ENCODE data around the gene PLA2R1.
A peak's percentile ranks its signal among the peaks of the same experiment; 100 is the strongest.

The PLA2R1 gene

DNA sequence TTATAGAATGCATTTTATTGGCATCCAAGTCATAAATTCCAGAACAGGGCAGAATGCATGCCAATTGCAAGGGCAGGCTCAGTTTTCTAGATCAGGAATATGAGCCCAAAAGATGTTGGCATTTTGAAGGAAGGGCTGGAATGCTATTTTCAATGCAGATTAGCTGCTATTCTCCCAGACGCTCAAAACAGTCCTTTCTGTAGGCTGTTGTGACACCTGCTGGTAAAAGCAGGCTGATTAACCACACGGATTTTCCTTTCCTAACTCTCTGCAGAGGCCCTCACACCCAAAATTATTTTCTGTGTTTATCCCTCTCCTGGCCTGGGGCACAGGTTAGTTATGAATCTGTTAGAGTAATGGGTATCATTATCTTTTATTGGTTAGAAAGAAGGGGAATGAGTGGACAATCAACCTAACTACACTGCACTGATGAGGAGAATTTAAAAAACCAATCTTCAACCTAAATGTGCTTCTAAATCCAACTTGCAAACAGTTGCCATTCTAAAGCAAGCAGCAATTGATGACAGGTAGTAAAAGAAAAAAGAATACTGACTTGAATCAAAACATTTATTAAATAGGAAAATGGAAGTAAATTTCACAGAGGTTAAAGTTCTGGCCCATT lies 94.0 kb downstream of the PLA2R1 start:
- Histone ChIP-seq H3K9me3 (ENCODE audit: control insufficient read depth, insufficient read depth, low read depth, low read length) (no peaks in the 10 kb centered on the region), H3K36me3 (ENCODE audit: control insufficient read depth in 2 of 2, insufficient read depth in 1 of 2, low read length in 2 of 2) (no peaks in the 10 kb centered on the region), H3K4me3 (ENCODE audit: low read depth, low read length) (no peak overlapping the region), H3K4me1 (ENCODE audit: control insufficient read depth, insufficient read depth, low read length) (no peaks in the 10 kb centered on the region), H3K27ac (ENCODE audit: extremely low read depth, low read depth, low read length) (no peak overlapping the region)
- ChIA-PET POLR2A (no interaction called here), CTCF (interaction anchor here (0.6 to 1.2 kb wide), 7 partner anchors 8 to 719 kb away, joined by 3 to 9 read pairs (median 4); no protein-coding TSS in a partner anchor)
- TF ChIP-seq ZFP3 (tag by site-specific recombination; IDR thresholded peaks at IDR 0.05; ENCODE audit: low read depth) (no peak), ZNF660 (tag by site-specific recombination; IDR thresholded peaks at IDR 0.05) (peak; percentile 40; the same call in 1 of the 2 replicates), ZNF132 (tag by site-specific recombination; IDR thresholded peaks at IDR 0.05; ENCODE audit: borderline replicate concordance) (no peak), ZBTB1 (tag by site-specific recombination; IDR thresholded peaks at IDR 0.05) (no peak), ZNF239 (tag by site-specific recombination; IDR thresholded peaks at IDR 0.05) (no peak), ZNF2 (tag by site-specific recombination; IDR thresholded peaks at IDR 0.05) (no peak), ZNF654 (tag by site-specific recombination; IDR thresholded peaks at IDR 0.05; ENCODE audit: low read depth) (peak; percentile 84), ZNF223 (tag by site-specific recombination; IDR thresholded peaks at IDR 0.05) (no peak), ZNF341 (tag by site-specific recombination; IDR thresholded peaks at IDR 0.05; ENCODE audit: low read depth) (peak; percentile 21; the same call in 1 of the 2 replicates), ZNF366 (tag by site-specific recombination; conservative IDR thresholded peaks at IDR 0.05) (no peak), ZNF140 (tag by site-specific recombination; IDR thresholded peaks at IDR 0.05) (no peak), ZNF629 (tag by site-specific recombination; IDR thresholded peaks at IDR 0.05) (no peak), HOXD13 (CRISPR knock-in tag; IDR thresholded peaks at IDR 0.05; ENCODE audit: borderline replicate concordance) (no peak), ZNF354C (tag by site-specific recombination; IDR thresholded peaks at IDR 0.05; ENCODE audit: borderline replicate concordance, low read depth) (no peak), MZF1 (tag by site-specific recombination; IDR thresholded peaks at IDR 0.05; ENCODE audit: borderline replicate concordance) (no peak), KLF7 (tag by site-specific recombination; IDR thresholded peaks at IDR 0.05; ENCODE audit: borderline replicate concordance) (no peak), BCL11A (tag by site-specific recombination; IDR thresholded peaks at IDR 0.05; ENCODE audit: low read depth) (no peak), ZNF571 (tag by site-specific recombination; IDR thresholded peaks at IDR 0.05) (no peak)
- TF ChIP-seq, protein P1, sequence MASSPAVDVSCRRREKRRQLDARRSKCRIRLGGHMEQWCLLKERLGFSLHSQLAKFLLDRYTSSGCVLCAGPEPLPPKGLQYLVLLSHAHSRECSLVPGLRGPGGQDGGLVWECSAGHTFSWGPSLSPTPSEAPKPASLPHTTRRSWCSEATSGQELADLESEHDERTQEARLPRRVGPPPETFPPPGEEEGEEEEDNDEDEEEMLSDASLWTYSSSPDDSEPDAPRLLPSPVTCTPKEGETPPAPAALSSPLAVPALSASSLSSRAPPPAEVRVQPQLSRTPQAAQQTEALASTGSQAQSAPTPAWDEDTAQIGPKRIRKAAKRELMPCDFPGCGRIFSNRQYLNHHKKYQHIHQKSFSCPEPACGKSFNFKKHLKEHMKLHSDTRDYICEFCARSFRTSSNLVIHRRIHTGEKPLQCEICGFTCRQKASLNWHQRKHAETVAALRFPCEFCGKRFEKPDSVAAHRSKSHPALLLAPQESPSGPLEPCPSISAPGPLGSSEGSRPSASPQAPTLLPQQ (tag by site-specific recombination; IDR thresholded peaks at IDR 0.05), result no peak
- TF ChIP-seq, protein P2, sequence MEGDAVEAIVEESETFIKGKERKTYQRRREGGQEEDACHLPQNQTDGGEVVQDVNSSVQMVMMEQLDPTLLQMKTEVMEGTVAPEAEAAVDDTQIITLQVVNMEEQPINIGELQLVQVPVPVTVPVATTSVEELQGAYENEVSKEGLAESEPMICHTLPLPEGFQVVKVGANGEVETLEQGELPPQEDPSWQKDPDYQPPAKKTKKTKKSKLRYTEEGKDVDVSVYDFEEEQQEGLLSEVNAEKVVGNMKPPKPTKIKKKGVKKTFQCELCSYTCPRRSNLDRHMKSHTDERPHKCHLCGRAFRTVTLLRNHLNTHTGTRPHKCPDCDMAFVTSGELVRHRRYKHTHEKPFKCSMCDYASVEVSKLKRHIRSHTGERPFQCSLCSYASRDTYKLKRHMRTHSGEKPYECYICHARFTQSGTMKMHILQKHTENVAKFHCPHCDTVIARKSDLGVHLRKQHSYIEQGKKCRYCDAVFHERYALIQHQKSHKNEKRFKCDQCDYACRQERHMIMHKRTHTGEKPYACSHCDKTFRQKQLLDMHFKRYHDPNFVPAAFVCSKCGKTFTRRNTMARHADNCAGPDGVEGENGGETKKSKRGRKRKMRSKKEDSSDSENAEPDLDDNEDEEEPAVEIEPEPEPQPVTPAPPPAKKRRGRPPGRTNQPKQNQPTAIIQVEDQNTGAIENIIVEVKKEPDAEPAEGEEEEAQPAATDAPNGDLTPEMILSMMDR (tag by site-specific recombination; IDR thresholded peaks at IDR 0.05), result peak; percentile 66
- TF ChIP-seq, protein P3, sequence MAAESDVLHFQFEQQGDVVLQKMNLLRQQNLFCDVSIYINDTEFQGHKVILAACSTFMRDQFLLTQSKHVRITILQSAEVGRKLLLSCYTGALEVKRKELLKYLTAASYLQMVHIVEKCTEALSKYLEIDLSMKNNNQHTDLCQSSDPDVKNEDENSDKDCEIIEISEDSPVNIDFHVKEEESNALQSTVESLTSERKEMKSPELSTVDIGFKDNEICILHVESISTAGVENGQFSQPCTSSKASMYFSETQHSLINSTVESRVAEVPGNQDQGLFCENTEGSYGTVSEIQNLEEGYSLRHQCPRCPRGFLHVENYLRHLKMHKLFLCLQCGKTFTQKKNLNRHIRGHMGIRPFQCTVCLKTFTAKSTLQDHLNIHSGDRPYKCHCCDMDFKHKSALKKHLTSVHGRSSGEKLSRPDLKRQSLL (tag by site-specific recombination; IDR thresholded peaks at IDR 0.05), result no peak
- TF ChIP-seq, protein P4, sequence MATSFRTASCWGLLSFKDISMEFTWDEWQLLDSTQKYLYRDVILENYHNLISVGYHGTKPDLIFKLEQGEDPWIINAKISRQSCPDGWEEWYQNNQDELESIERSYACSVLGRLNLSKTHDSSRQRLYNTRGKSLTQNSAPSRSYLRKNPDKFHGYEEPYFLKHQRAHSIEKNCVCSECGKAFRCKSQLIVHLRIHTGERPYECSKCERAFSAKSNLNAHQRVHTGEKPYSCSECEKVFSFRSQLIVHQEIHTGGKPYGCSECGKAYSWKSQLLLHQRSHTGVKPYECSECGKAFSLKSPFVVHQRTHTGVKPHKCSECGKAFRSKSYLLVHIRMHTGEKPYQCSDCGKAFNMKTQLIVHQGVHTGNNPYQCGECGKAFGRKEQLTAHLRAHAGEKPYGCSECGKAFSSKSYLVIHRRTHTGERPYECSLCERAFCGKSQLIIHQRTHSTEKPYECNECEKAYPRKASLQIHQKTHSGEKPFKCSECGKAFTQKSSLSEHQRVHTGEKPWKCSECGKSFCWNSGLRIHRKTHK (tag by site-specific recombination; IDR thresholded peaks at IDR 0.05), result no peak
- TF ChIP-seq, protein P5, sequence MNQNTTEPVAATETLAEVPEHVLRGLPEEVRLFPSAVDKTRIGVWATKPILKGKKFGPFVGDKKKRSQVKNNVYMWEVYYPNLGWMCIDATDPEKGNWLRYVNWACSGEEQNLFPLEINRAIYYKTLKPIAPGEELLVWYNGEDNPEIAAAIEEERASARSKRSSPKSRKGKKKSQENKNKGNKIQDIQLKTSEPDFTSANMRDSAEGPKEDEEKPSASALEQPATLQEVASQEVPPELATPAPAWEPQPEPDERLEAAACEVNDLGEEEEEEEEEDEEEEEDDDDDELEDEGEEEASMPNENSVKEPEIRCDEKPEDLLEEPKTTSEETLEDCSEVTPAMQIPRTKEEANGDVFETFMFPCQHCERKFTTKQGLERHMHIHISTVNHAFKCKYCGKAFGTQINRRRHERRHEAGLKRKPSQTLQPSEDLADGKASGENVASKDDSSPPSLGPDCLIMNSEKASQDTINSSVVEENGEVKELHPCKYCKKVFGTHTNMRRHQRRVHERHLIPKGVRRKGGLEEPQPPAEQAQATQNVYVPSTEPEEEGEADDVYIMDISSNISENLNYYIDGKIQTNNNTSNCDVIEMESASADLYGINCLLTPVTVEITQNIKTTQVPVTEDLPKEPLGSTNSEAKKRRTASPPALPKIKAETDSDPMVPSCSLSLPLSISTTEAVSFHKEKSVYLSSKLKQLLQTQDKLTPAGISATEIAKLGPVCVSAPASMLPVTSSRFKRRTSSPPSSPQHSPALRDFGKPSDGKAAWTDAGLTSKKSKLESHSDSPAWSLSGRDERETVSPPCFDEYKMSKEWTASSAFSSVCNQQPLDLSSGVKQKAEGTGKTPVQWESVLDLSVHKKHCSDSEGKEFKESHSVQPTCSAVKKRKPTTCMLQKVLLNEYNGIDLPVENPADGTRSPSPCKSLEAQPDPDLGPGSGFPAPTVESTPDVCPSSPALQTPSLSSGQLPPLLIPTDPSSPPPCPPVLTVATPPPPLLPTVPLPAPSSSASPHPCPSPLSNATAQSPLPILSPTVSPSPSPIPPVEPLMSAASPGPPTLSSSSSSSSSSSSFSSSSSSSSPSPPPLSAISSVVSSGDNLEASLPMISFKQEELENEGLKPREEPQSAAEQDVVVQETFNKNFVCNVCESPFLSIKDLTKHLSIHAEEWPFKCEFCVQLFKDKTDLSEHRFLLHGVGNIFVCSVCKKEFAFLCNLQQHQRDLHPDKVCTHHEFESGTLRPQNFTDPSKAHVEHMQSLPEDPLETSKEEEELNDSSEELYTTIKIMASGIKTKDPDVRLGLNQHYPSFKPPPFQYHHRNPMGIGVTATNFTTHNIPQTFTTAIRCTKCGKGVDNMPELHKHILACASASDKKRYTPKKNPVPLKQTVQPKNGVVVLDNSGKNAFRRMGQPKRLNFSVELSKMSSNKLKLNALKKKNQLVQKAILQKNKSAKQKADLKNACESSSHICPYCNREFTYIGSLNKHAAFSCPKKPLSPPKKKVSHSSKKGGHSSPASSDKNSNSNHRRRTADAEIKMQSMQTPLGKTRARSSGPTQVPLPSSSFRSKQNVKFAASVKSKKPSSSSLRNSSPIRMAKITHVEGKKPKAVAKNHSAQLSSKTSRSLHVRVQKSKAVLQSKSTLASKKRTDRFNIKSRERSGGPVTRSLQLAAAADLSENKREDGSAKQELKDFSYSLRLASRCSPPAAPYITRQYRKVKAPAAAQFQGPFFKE (tag by site-specific recombination; IDR thresholded peaks at IDR 0.05; ENCODE audit: borderline replicate concordance), result no peak
